HepG2 (cell line): ENCODE results near the gene TTPAL. TPM values are rescaled to one million over a fixed set of nuclear protein-coding genes. Genes with fewer than 3 reads are reported as not detected.

ENCODE experiments used
- BRD4 ChIP-seq: sonication (generic); formaldehyde crosslinking; IDR thresholded peaks from 2 replicates; pipeline ENCODE4 v1.4.0; 2020; ENCODE audit warnings: missing genetic modification reagents
- CENPT ChIP-seq: sonication (generic); formaldehyde crosslinking; IDR thresholded peaks from 2 replicates; pipeline ENCODE4 v1.8.0; 2022; ENCODE audit warnings: low read depth, mild to moderate bottlenecking, moderate library complexity, missing genetic modification reagents
- CSRNP1 ChIP-seq: sonication (generic); formaldehyde crosslinking; IDR thresholded peaks from 2 replicates; pipeline ENCODE4 v1.8.1; 2023; ENCODE audit warnings: mild to moderate bottlenecking, missing genetic modification reagents
- FOXP4 ChIP-seq: sonication (generic); formaldehyde crosslinking; IDR thresholded peaks from 2 replicates; pipeline ENCODE4 v1.4.0; 2020; ENCODE audit warnings: missing genetic modification reagents
- HOMEZ ChIP-seq: IDR thresholded peaks from 2 replicates; pipeline ENCODE4 v1.6.1; 2016; ENCODE audit warnings: low read depth
- NFKB2 ChIP-seq: sonication (generic); formaldehyde crosslinking; IDR thresholded peaks from 2 replicates; pipeline ENCODE4 v1.4.0; 2020; ENCODE audit warnings: missing genetic modification reagents, borderline replicate concordance
- SP2 ChIP-seq: sonication (generic); formaldehyde crosslinking; IDR thresholded peaks from 2 replicates; pipeline ENCODE4 v1.5.1; 2020; ENCODE audit warnings: mild to moderate bottlenecking, missing genetic modification reagents
- THAP9 ChIP-seq: sonication (generic); formaldehyde crosslinking; IDR thresholded peaks from 2 replicates; pipeline ENCODE4; 2020; ENCODE audit warnings: missing genetic modification reagents, mild to moderate bottlenecking, borderline replicate concordance
- ZNF143 ChIP-seq: sonication (generic); formaldehyde crosslinking; IDR thresholded peaks from 2 replicates; pipeline ENCODE4 v1.4.0; 2020; ENCODE audit warnings: missing genetic modification reagents
- ZNF333 ChIP-seq: sonication (generic); formaldehyde crosslinking; IDR thresholded peaks from 2 replicates; pipeline ENCODE4 v1.4.0; 2020; ENCODE audit warnings: mild to moderate bottlenecking, missing genetic modification reagents, borderline replicate concordance
- polyA plus RNA-seq, 8 experiments: library from polyadenylated mRNA; depleted of rRNA in 3 of 8; stranded (reverse) in 7 of 8; unstranded in 1 of 8; fragments of >200 nt; fragmentation: Illumina TruSeq in 4 of 8; extraction: Trizol in 4 of 8; gene quantifications; 2 replicates each; pipeline versions ENCODE4 v1.2.1 to v1.2.3, GENCODE V29; 2011 to 2016; ENCODE audit warnings: low read depth in 4 of 8, missing spikeins in 1 of 8, mixed read lengths in 1 of 8; ENCODE audit not compliant: insufficient read depth in 1 of 8
- total RNA-seq, 5 experiments: library from RNA; depleted of rRNA; stranded (reverse); fragments of >200 nt; fragmentation: Illumina TruSeq; extraction: Trizol; gene quantifications; 2 replicates each; pipeline ENCODE4 v1.2.3, GENCODE V29; 2016; ENCODE audit warnings: low read depth in 1 of 5
- TF ChIP-seq, protein P1 (sequence below): sonication (generic); formaldehyde crosslinking; IDR thresholded peaks from 2 replicates; pipeline ENCODE4 v1.8.1; 2023; ENCODE audit warnings: mild to moderate bottlenecking, missing genetic modification reagents, borderline replicate concordance
- TF ChIP-seq, protein P2 (sequence below): sonication (generic); formaldehyde crosslinking; IDR thresholded peaks from 2 replicates; pipeline ENCODE4 v1.5.1; 2020; ENCODE audit warnings: mild to moderate bottlenecking, missing genetic modification reagents, moderate library complexity
- TF ChIP-seq, protein P3 (sequence below): sonication (generic); formaldehyde crosslinking; IDR thresholded peaks from 2 replicates; pipeline ENCODE4 v1.5.1; 2020; ENCODE audit warnings: mild to moderate bottlenecking, missing genetic modification reagents, moderate library complexity

The TTPAL gene
- total and polyA plus RNA-seq, 2 of the 13 experiments (the other 11 are each of a cell fraction or from before 2014, with no cell fraction given) = 4.3 to 18.8 TPM

GRCh38 chr20:44442298-44443070 is 33.2 kb upstream of the TTPAL start (continued):
- TF ChIP-seq CSRNP1 (CRISPR knock-in tag) (0 out of 2 replicates have a peak, but pooled peaks have one; percentile 19), ZNF143 (CRISPR knock-in tag) (peak; percentile 49), BRD4 (CRISPR knock-in tag) (no peak), SP2 (CRISPR knock-in tag) (no peak), HOMEZ (no peak), CENPT (no peak), FOXP4 (CRISPR knock-in tag) (no peak), ZNF333 (no peak), THAP9 (CRISPR knock-in tag) (peak; percentile 30; the same call in 1 of the 2 replicates), NFKB2 (CRISPR knock-in tag) (0 out of 2 replicates have a peak, but pooled peaks have one; percentile 57)
- TF ChIP-seq, protein P1, sequence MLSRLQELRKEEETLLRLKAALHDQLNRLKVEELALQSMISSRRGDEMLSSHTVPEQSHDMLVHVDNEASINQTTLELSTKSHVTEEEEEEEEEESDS (CRISPR knock-in tag) = no peak
- TF ChIP-seq, protein P2, sequence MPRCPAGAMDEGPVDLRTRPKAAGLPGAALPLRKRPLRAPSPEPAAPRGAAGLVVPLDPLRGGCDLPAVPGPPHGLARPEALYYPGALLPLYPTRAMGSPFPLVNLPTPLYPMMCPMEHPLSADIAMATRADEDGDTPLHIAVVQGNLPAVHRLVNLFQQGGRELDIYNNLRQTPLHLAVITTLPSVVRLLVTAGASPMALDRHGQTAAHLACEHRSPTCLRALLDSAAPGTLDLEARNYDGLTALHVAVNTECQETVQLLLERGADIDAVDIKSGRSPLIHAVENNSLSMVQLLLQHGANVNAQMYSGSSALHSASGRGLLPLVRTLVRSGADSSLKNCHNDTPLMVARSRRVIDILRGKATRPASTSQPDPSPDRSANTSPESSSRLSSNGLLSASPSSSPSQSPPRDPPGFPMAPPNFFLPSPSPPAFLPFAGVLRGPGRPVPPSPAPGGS (CRISPR knock-in tag) = 0 out of 2 replicates have a peak, but pooled peaks have one; percentile 29
- TF ChIP-seq, protein P3, sequence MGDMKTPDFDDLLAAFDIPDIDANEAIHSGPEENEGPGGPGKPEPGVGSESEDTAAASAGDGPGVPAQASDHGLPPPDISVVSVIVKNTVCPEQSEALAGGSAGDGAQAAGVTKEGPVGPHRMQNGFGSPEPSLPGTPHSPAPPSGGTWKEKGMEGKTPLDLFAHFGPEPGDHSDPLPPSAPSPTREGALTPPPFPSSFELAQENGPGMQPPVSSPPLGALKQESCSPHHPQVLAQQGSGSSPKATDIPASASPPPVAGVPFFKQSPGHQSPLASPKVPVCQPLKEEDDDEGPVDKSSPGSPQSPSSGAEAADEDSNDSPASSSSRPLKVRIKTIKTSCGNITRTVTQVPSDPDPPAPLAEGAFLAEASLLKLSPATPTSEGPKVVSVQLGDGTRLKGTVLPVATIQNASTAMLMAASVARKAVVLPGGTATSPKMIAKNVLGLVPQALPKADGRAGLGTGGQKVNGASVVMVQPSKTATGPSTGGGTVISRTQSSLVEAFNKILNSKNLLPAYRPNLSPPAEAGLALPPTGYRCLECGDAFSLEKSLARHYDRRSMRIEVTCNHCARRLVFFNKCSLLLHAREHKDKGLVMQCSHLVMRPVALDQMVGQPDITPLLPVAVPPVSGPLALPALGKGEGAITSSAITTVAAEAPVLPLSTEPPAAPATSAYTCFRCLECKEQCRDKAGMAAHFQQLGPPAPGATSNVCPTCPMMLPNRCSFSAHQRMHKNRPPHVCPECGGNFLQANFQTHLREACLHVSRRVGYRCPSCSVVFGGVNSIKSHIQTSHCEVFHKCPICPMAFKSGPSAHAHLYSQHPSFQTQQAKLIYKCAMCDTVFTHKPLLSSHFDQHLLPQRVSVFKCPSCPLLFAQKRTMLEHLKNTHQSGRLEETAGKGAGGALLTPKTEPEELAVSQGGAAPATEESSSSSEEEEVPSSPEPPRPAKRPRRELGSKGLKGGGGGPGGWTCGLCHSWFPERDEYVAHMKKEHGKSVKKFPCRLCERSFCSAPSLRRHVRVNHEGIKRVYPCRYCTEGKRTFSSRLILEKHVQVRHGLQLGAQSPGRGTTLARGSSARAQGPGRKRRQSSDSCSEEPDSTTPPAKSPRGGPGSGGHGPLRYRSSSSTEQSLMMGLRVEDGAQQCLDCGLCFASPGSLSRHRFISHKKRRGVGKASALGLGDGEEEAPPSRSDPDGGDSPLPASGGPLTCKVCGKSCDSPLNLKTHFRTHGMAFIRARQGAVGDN (CRISPR knock-in tag) = peak; percentile 69
